IMR-90 (cell line): ENCODE results near the gene RGS16. TPM values are rescaled to one million over a fixed set of nuclear protein-coding genes. Genes with fewer than 3 reads are reported as not detected.

ENCODE experiments used
- ATAC-seq: fragments of 200-7000 bp; cut with Tn5 transposase; 2 replicates; pipeline ENCODE4 v1.9.1; 2020; ENCODE audit warnings: low read depth, mild to moderate bottlenecking, moderate library complexity
- BruUV-seq: library from RNA; stranded (reverse); fragments of 400-500 nt; replicated peaks from 2 replicates; lab custom pipeline; 2021; lab: Mats Ljungman, UMichigan
- CTCF ChIA-PET: fragments of 300-600 bp; formaldehyde crosslinking; extraction: SDS; loops from one replicate; lab custom pipeline; 2021; ENCODE audit warnings: antibody characterized with exemption; lab: Yijun Ruan, JAX
- POLR2A ChIA-PET: fragments of 300-600 bp; sonication (Branson Sonifier 250); formaldehyde crosslinking; loops from one replicate; lab custom pipeline; 2022; ENCODE audit warnings: antibody characterized with exemption; ENCODE audit not compliant: unreplicated experiment; lab: Charles Lee
- DNase-seq: peaks from one replicate; pipeline ENCODE4 v3.0.0; 2013
- H2AFZ ChIP-seq: replicated peaks from 2 replicates; pipeline ENCODE3; 2013; ENCODE audit warnings: low read length, mild to moderate bottlenecking; ENCODE audit not compliant: poor library complexity
- H2AK5ac ChIP-seq: 2 replicates; pipeline ENCODE4 v1.6.1; 2013; ENCODE audit warnings: low read depth, low read length, inconsistent platforms
- H2AK9ac ChIP-seq: replicated peaks from 2 replicates; pipeline ENCODE3; 2013; ENCODE audit warnings: mild to moderate bottlenecking, low read depth, low read length, moderate library complexity; ENCODE audit not compliant: poor library complexity
- H2BK120ac ChIP-seq: 2 replicates; pipeline ENCODE4 v1.6.1; 2013; ENCODE audit warnings: low read depth, low read length, inconsistent platforms
- H2BK15ac ChIP-seq: 3 replicates; pipeline ENCODE4 v1.6.1; 2013; ENCODE audit warnings: low read depth, low read length, inconsistent platforms
- H2BK20ac ChIP-seq: 2 replicates; pipeline ENCODE4 v1.6.1; 2013; ENCODE audit warnings: low read depth, mild to moderate bottlenecking, inconsistent platforms, low read length, moderate library complexity
- H2BK5ac ChIP-seq: 2 replicates; pipeline ENCODE4 v1.6.1; 2013; ENCODE audit warnings: mild to moderate bottlenecking, low read depth, low read length, inconsistent platforms; ENCODE audit not compliant: poor library complexity, severe bottlenecking
- H3K14ac ChIP-seq: replicated peaks from 2 replicates; pipeline ENCODE4 v1.6.1; 2013; ENCODE audit warnings: low read depth, low read length, inconsistent platforms
- H3K18ac ChIP-seq: 2 replicates; pipeline ENCODE4 v1.6.1; 2013; ENCODE audit warnings: low read depth, low read length, control low read depth
- H3K23ac ChIP-seq: 2 replicates; pipeline ENCODE4 v1.6.1; 2013; ENCODE audit warnings: low read depth, low read length, inconsistent platforms
- H3K27ac ChIP-seq: 2 replicates; pipeline ENCODE4 v1.5.1; 2013; ENCODE audit warnings: mild to moderate bottlenecking, control low read depth, low read length; ENCODE audit not compliant: insufficient read depth
- H3K27me3 ChIP-seq: 2 replicates; pipeline ENCODE4 v1.6.1; 2013; ENCODE audit warnings: low read length; ENCODE audit not compliant: control insufficient read depth, insufficient read depth
- H3K36me3 ChIP-seq: 2 replicates; pipeline ENCODE4 v1.6.1; 2013; ENCODE audit warnings: low read length, mixed read lengths; ENCODE audit not compliant: control insufficient read depth, insufficient read depth
- H3K4ac ChIP-seq: 2 replicates; pipeline ENCODE4 v1.6.1; 2013; ENCODE audit warnings: low read depth, low read length, inconsistent platforms
- H3K4me1 ChIP-seq: 2 replicates; pipeline ENCODE4 v1.6.1; 2013; ENCODE audit warnings: low read length, mixed read lengths; ENCODE audit not compliant: control insufficient read depth, insufficient read depth
- H3K4me2 ChIP-seq: 2 replicates; pipeline ENCODE4 v1.6.1; 2013; ENCODE audit warnings: low read depth, mild to moderate bottlenecking, control low read depth, low read length, moderate library complexity
- H3K4me3 ChIP-seq: 2 replicates; pipeline ENCODE4 v1.5.1; 2013; ENCODE audit warnings: low read depth, mild to moderate bottlenecking, control low read depth, low read length, moderate library complexity; ENCODE audit not compliant: insufficient read depth
- H3K56ac ChIP-seq: 2 replicates; pipeline ENCODE4 v1.6.1; 2013; ENCODE audit warnings: low read length, inconsistent platforms; ENCODE audit not compliant: insufficient read depth; ENCODE audit errors: extremely low read depth
- H3K79me1 ChIP-seq, 2 experiments: 2 replicates each; pipeline ENCODE4 v1.6.1; 2013; ENCODE audit warnings: low read length in 2 of 2, inconsistent platforms in 1 of 2, low read depth in 1 of 2
- H3K9ac ChIP-seq: 2 replicates; pipeline ENCODE4 v1.6.1; 2013; ENCODE audit warnings: low read depth, low read length, control low read depth
- H3K9me1 ChIP-seq: 2 replicates; pipeline ENCODE4 v1.6.1; 2013; ENCODE audit warnings: low read length, inconsistent platforms; ENCODE audit not compliant: insufficient read depth
- H3K9me3 ChIP-seq: 2 replicates; pipeline ENCODE4 v1.6.1; 2013; ENCODE audit warnings: low read length; ENCODE audit not compliant: control insufficient read depth, insufficient read depth
- H4K20me1 ChIP-seq: 2 replicates; pipeline ENCODE4 v1.6.1; 2013; ENCODE audit warnings: low read length, inconsistent platforms; ENCODE audit not compliant: insufficient read depth
- H4K5ac ChIP-seq: 2 replicates; pipeline ENCODE4 v1.6.1; 2013; ENCODE audit warnings: mild to moderate bottlenecking, low read depth, low read length, control low read depth
- H4K8ac ChIP-seq, 2 experiments: 2 replicates each; pipeline ENCODE4 v1.6.1; 2013; ENCODE audit warnings: low read depth in 2 of 2, low read length in 2 of 2, control low read depth in 1 of 2, inconsistent platforms in 1 of 2
- H4K91ac ChIP-seq: 2 replicates; pipeline ENCODE4 v1.6.1; 2013; ENCODE audit warnings: low read depth, low read length, inconsistent platforms; ENCODE audit not compliant: insufficient read depth
- CEBPB ChIP-seq: IDR thresholded peaks from 2 replicates; pipeline ENCODE4 v1.6.1; 2012; ENCODE audit warnings: low read depth, low read length, improper control_type of control experiment
- CHD1 ChIP-seq: IDR thresholded peaks from 2 replicates; pipeline ENCODE4 v1.6.1; 2012; ENCODE audit warnings: low read depth, low read length, improper control_type of control experiment
- CTCF ChIP-seq: conservative IDR thresholded peaks from 2 replicates; pipeline ENCODE4 v1.5.1; 2012; ENCODE audit warnings: mild to moderate bottlenecking, low read depth, low read length, improper control_type of control experiment
- FOS ChIP-seq: fragments of 150-350 bp; IDR thresholded peaks from 2 replicates; pipeline ENCODE4 v1.6.1; 2016; ENCODE audit warnings: low read depth, low read length
- MAFK ChIP-seq: IDR thresholded peaks from 2 replicates; pipeline ENCODE4 v1.6.1; 2012; ENCODE audit warnings: low read depth, low read length, improper control_type of control experiment
- MXI1 ChIP-seq: IDR thresholded peaks from 2 replicates; pipeline ENCODE4 v1.6.1; 2012; ENCODE audit warnings: low read depth, mild to moderate bottlenecking, low read length, moderate library complexity, borderline replicate concordance
- POLR2A ChIP-seq: IDR thresholded peaks from 2 replicates; pipeline ENCODE4 v1.6.1; 2012; ENCODE audit warnings: mild to moderate bottlenecking, low read depth, low read length
- RCOR1 ChIP-seq: IDR thresholded peaks from 2 replicates; pipeline ENCODE4 v1.6.1; 2012; ENCODE audit warnings: mild to moderate bottlenecking, low read length, improper control_type of control experiment; ENCODE audit not compliant: insufficient replicate concordance
- SMC3 ChIP-seq: fragments of 150-350 bp; IDR thresholded peaks from 2 replicates; pipeline ENCODE4 v1.6.1; 2016; ENCODE audit warnings: low read depth, mild to moderate bottlenecking, antibody characterized with exemption, low read length, moderate library complexity
- WGBS, 2 experiments: methylation state at CpG; one replicate each; pipeline versions ENCODE4 v1.1.5 to v1.1.7; 2013; ENCODE audit warnings: missing lambda C conversion rate in 2 of 2; ENCODE audit not compliant: insufficient read length in 1 of 2; ENCODE audit errors: extremely low coverage in 2 of 2; 5-methylcytosine and 5-hydroxymethylcytosine counted together
- dilution Hi-C: fragments of 300-500 bp; cut with HindIII; formaldehyde crosslinking; loops from one replicate; pipeline ENCODE4 v1.14.3; 2018; ENCODE audit warnings: low sequenced_read_pairs; ENCODE audit not compliant: unreplicated experiment
- in situ Hi-C: fragments of 300-500 bp; cut with MboI; formaldehyde crosslinking; loops from 3 replicates; pipeline ENCODE4 v1.14.3; 2019; ENCODE audit warnings: low sequenced_read_pairs, inconsistent platforms, mixed read lengths
- intact Hi-C: fragments of 100-400 bp; cut with micrococcal nuclease; formaldehyde crosslinking; loops from 2 replicates; pipeline ENCODE4 v1.10.0; 2022
- polyA plus RNA-seq, 3 experiments: library from polyadenylated mRNA; depleted of rRNA; stranded (reverse); fragments of >200 nt; gene quantifications; 2 replicates each; pipeline ENCODE4 v1.2.3, GENCODE V29; 2012; ENCODE audit warnings: low replicate concordance in 1 of 3
- total RNA-seq: library from RNA; depleted of rRNA; stranded (reverse); fragments of >200 nt; gene quantifications from 2 replicates; pipeline ENCODE4 v1.2.3, GENCODE V29; 2012

Gene RGS16
- total and polyA plus RNA-seq, 2 of the 4 experiments (the other 2 are of a cell fraction), result 0.15 to 0.18 TPM

GRCh38 chr1:182587666-182588499, 16.3 kb downstream of the RGS16 start:
- Histone ChIP-seq H3K27ac (no peak overlapping the region), H2BK15ac (no peak overlapping the region), H2AK5ac (no peak overlapping the region), H2BK5ac (no peak overlapping the region), H2BK120ac (no peak overlapping the region), H3K4me2 (peak overlapping the region; percentile 43; the same call in 1 of the 2 replicates), H4K91ac (no peak overlapping the region), H3K4ac (no peak overlapping the region; the same call in 1 of the 2 replicates), H4K5ac (peak overlapping the region; percentile 14; the same call in 1 of the 2 replicates), H2AK9ac (no peak overlapping the region), H3K4me1 (no peaks in the 10 kb centered on the region), H3K79me1 (no peaks in the 10 kb centered on the region), H3K9me3 (no peaks in the 10 kb centered on the region), H3K9ac (peak overlapping the region; percentile 73; the same call in 1 of the 2 replicates), H3K23ac (no peak overlapping the region), H3K4me3 (peak overlapping the region; percentile 54), H2AFZ (no peak overlapping the region), H3K14ac (peak overlapping the region; percentile 80; the same call in 1 of the 2 replicates), H3K18ac (no peak overlapping the region), H4K20me1 (no peaks in the 10 kb centered on the region), H3K56ac (no peak overlapping the region), H3K36me3 (peaks cover 3% of the 10 kb centered on the region; the same call in 1 of the 2 replicates), H3K27me3 (peaks cover 2% of the 10 kb centered on the region; the same call in 1 of the 2 replicates), H3K9me1 (no peaks in the 10 kb centered on the region), H4K8ac (peak overlapping the region; percentile 84 to 92; a peak in 2 of 4 replicates), H2BK20ac (no peak overlapping the region)
- intact Hi-C loops, result no loop called here
- DNase-seq (no peak), ATAC-seq (no peak)
- WGBS, 2 experiments, result 80% methylated on average over 1 of the region's 4 CpGs; no CpG with 5 or more reads in 1 of the 2 experiments
- no TSS peak for BruUV-seq
- POLR2A ChIA-PET, result no interaction called here
- no peak for TF ChIP-seq SMC3
- no peak for TF ChIP-seq CHD1
- TF ChIP-seq CTCF, result no peak
- no peak for TF ChIP-seq MXI1
- no peak for TF ChIP-seq FOS
- no peak for TF ChIP-seq CEBPB
- no peak for TF ChIP-seq POLR2A
- TF ChIP-seq MAFK, result no peak
- TF ChIP-seq RCOR1, result no peak
- CTCF ChIA-PET, result interaction anchor here (1.2 kb wide), 1 partner anchor 197 kb away, joined by 3 read pairs; no protein-coding TSS in a partner anchor
- in situ Hi-C loops, result no loop called here
- dilution Hi-C loops, result no loop called here
